ENCODE data around the gene MYCBP. TPM values are rescaled to one million over a fixed set of nuclear protein-coding genes. Genes with fewer than 3 reads are reported as not detected.

Gene MYCBP
- total and polyA plus RNA-seq, 2 of the 8 experiments (the other 6 are each of a cell fraction or from before 2014, with no cell fraction given), result 22.4 to 38.2 TPM

- TF ChIP-seq POLR2AphosphoS5 (IDR thresholded peaks at IDR 0.05; ENCODE audit: low read depth, low read length) (no peak), TAF1 (IDR thresholded peaks at IDR 0.05; ENCODE audit: low read depth, low read length) (no peak), NRF1 (IDR thresholded peaks at IDR 0.05; ENCODE audit: low read depth, low read length) (no peak), JUND (IDR thresholded peaks at IDR 0.05; ENCODE audit: low read length) (no peak), GABPA (IDR thresholded peaks at IDR 0.05; ENCODE audit: borderline replicate concordance, insufficient read depth, low read length) (no peak), KDM5A (IDR thresholded peaks at IDR 0.05; ENCODE audit: low read length) (no peak)
Observed at GRCh38 chr1:38917337-38917736, 44.2 kb upstream of the MYCBP start (continued).
